H1 (cell line): ENCODE measurements around the gene STRN4. TPM values are rescaled to one million over a fixed set of nuclear protein-coding genes. Genes with fewer than 3 reads are reported as not detected.

Source experiments
- CTCF ChIA-PET: fragments of 300-600 bp; sonication (Branson Sonifier 250); formaldehyde crosslinking; loops from one replicate; lab custom pipeline; 2021; ENCODE audit not compliant: partially characterized antibody; lab: Charles Lee
- POLR2A ChIA-PET: fragments of 300-600 bp; sonication (Branson Sonifier 250); formaldehyde crosslinking; loops from one replicate; lab custom pipeline; 2021; ENCODE audit warnings: inconsistent platforms; ENCODE audit not compliant: partially characterized antibody; lab: Charles Lee
- DNase-seq, 2 experiments: peaks; one replicate each; pipeline versions ENCODE4 v3.0.0 to v3.0.0-alpha.2; 2010 to 2022; ENCODE audit warnings: low spot score in 2 of 2, low read depth in 1 of 2, mixed read lengths in 1 of 2
- FAIRE-seq: peaks from 2 replicates; lab custom pipeline; 2011; peaks lifted over from hg19 to GRCh38; lab: Jason Lieb, UNC
- H2AFZ ChIP-seq: 2 replicates; pipeline ENCODE4 v1.8.1; 2012; ENCODE audit warnings: low read length, inconsistent platforms
- H2AK5ac ChIP-seq: 2 replicates; pipeline ENCODE4 v1.6.1; 2013; ENCODE audit warnings: low read depth, low read length
- H2BK120ac ChIP-seq: replicated peaks from 2 replicates; pipeline ENCODE3; 2013; ENCODE audit warnings: low read depth, low read length, inconsistent platforms
- H2BK12ac ChIP-seq: 2 replicates; pipeline ENCODE4 v1.6.1; 2013; ENCODE audit warnings: low read depth, low read length
- H2BK15ac ChIP-seq: 2 replicates; pipeline ENCODE4 v1.6.1; 2013; ENCODE audit warnings: low read length
- H2BK20ac ChIP-seq: 2 replicates; pipeline ENCODE4 v1.6.1; 2013; ENCODE audit warnings: low read length
- H2BK5ac ChIP-seq: 2 replicates; pipeline ENCODE4 v1.6.1; 2013; ENCODE audit warnings: low read depth, low read length
- H3K14ac ChIP-seq: 2 replicates; pipeline ENCODE4 v1.6.1; 2013; ENCODE audit warnings: inconsistent platforms; ENCODE audit not compliant: insufficient read length
- H3K18ac ChIP-seq: 2 replicates; pipeline ENCODE4 v1.6.1; 2013; ENCODE audit warnings: low read length; ENCODE audit errors: extremely low read depth
- H3K23ac ChIP-seq: 2 replicates; pipeline ENCODE4 v1.6.1; 2013; ENCODE audit warnings: inconsistent platforms; ENCODE audit not compliant: insufficient read length
- H3K23me2 ChIP-seq: 2 replicates; pipeline ENCODE4 v1.6.1; 2013; ENCODE audit warnings: low read depth, low read length
- H3K27ac ChIP-seq: 2 replicates; pipeline ENCODE4 v1.6.1; 2011; ENCODE audit warnings: low read depth, low read length, inconsistent platforms
- H3K27me3 ChIP-seq, 4 experiments: replicated peaks in 1 of 4; 1 replicate in 1 of 4; 2 replicates in 3 of 4; pipeline versions ENCODE4 v1.6.1 to v1.8.1; 2011 to 2013; ENCODE audit warnings: low read length in 3 of 4, mild to moderate bottlenecking in 3 of 4, inconsistent platforms in 2 of 4, mixed read lengths in 2 of 4, moderate library complexity in 1 of 4; ENCODE audit not compliant: control insufficient read depth in 3 of 4, insufficient read depth in 3 of 4; ENCODE audit errors: extremely low read depth in 1 of 4
- H3K36me3 ChIP-seq, 4 experiments: 2 replicates each; pipeline versions ENCODE4 v1.6.1 to v1.8.1; 2011 to 2013; ENCODE audit warnings: mild to moderate bottlenecking in 4 of 4, low read length in 3 of 4, moderate library complexity in 2 of 4, control low read depth in 1 of 4, inconsistent platforms in 1 of 4; ENCODE audit not compliant: insufficient read depth in 4 of 4, control insufficient read depth in 2 of 4
- H3K4ac ChIP-seq: replicated peaks from 2 replicates; pipeline ENCODE3; 2013; ENCODE audit warnings: low read length, low read depth, mixed read lengths, inconsistent platforms; ENCODE audit not compliant: insufficient read length
- H3K4me1 ChIP-seq, 4 experiments: replicated peaks in 1 of 4; 1 replicate in 1 of 4; 2 replicates in 3 of 4; pipeline versions ENCODE4 v1.6.1 to v1.8.1; 2011 to 2013; ENCODE audit warnings: low read length in 3 of 4, inconsistent platforms in 2 of 4, mixed read lengths in 1 of 4; ENCODE audit not compliant: insufficient read depth in 4 of 4, control insufficient read depth in 3 of 4
- H3K4me2 ChIP-seq, 2 experiments: 2 replicates each; pipeline versions ENCODE4 v1.6.1 to v1.8.1; 2011 to 2013; ENCODE audit warnings: low read depth in 2 of 2, low read length in 2 of 2, control low read depth in 1 of 2, inconsistent platforms in 1 of 2, mild to moderate bottlenecking in 1 of 2; ENCODE audit not compliant: insufficient read depth in 1 of 2
- H3K4me3 ChIP-seq, 4 experiments: fragments of 200-600, 300-600 bp in 1 of 4; sonication (generic), shearing (Covaris generic), sonication (Bioruptor Twin) in 1 of 4; 2 replicates each; pipeline versions ENCODE4 v1.5.1 to v1.8.1; 2011 to 2016; ENCODE audit warnings: low read length in 4 of 4, low read depth in 3 of 4, control low read depth in 2 of 4, inconsistent platforms in 2 of 4, mild to moderate bottlenecking in 2 of 4, mixed read lengths in 1 of 4, moderate library complexity in 1 of 4; ENCODE audit not compliant: insufficient read depth in 2 of 4; ENCODE audit errors: extremely low read depth in 1 of 4
- H3K56ac ChIP-seq: replicated peaks from 2 replicates; pipeline ENCODE3; 2013; ENCODE audit warnings: low read depth, mild to moderate bottlenecking, mixed read lengths, low read length, inconsistent platforms; ENCODE audit not compliant: insufficient read length
- H3K79me1 ChIP-seq: 2 replicates; pipeline ENCODE4 v1.6.1; 2013; ENCODE audit warnings: low read depth, low read length, control low read depth
- H3K79me2 ChIP-seq, 2 experiments: 2 replicates each; pipeline versions ENCODE4 v1.6.1 to v1.8.1; 2012 to 2013; ENCODE audit warnings: low read length in 2 of 2, mild to moderate bottlenecking in 2 of 2, inconsistent platforms in 1 of 2; ENCODE audit not compliant: insufficient read depth in 2 of 2, control insufficient read depth in 1 of 2
- H3K9ac ChIP-seq, 4 experiments: replicated peaks in 1 of 4; 1 replicate in 1 of 4; 2 replicates in 3 of 4; pipeline versions ENCODE4 v1.6.1 to v1.8.1; 2011 to 2013; ENCODE audit warnings: low read depth in 3 of 4, low read length in 3 of 4, control low read depth in 2 of 4, mild to moderate bottlenecking in 2 of 4, moderate library complexity in 2 of 4, inconsistent platforms in 1 of 4; ENCODE audit errors: extremely low read depth in 1 of 4
- H3K9me3 ChIP-seq, 2 experiments: 2 replicates each; pipeline versions ENCODE4 v1.6.1 to v1.8.1; 2012 to 2013; ENCODE audit warnings: mild to moderate bottlenecking in 2 of 2, moderate library complexity in 2 of 2, control low read depth in 1 of 2, inconsistent platforms in 1 of 2, low read depth in 1 of 2, low read length in 1 of 2, mixed read lengths in 1 of 2; ENCODE audit not compliant: insufficient read depth in 2 of 2
- H4K20me1 ChIP-seq, 2 experiments: replicated peaks in 1 of 2; 2 replicates each; pipeline versions ENCODE3 to v1.8.1; 2011 to 2013; ENCODE audit warnings: inconsistent platforms in 2 of 2, low read length in 2 of 2, mild to moderate bottlenecking in 1 of 2; ENCODE audit not compliant: insufficient read depth in 2 of 2, control insufficient read depth in 1 of 2
- H4K5ac ChIP-seq: 2 replicates; pipeline ENCODE4 v1.6.1; 2013; ENCODE audit warnings: low read length, low read depth, mixed read lengths, inconsistent platforms; ENCODE audit not compliant: insufficient read length
- H4K8ac ChIP-seq: 2 replicates; pipeline ENCODE4 v1.8.0; 2013; ENCODE audit warnings: mild to moderate bottlenecking, moderate library complexity, low read length, inconsistent platforms; ENCODE audit not compliant: insufficient read depth; ENCODE audit errors: extremely low read depth
- H4K91ac ChIP-seq: replicated peaks from 2 replicates; pipeline ENCODE3; 2013; ENCODE audit warnings: low read length, mixed read lengths, inconsistent platforms; ENCODE audit not compliant: insufficient read length
- BACH1 ChIP-seq: IDR thresholded peaks from 2 replicates; pipeline ENCODE4 v1.6.1; 2012; ENCODE audit warnings: low read length, improper control_type of control experiment
- CEBPB ChIP-seq: IDR thresholded peaks from 2 replicates; pipeline ENCODE4 v1.6.1; 2012; ENCODE audit warnings: low read depth, low read length
- EP300 ChIP-seq, 2 experiments: IDR thresholded peaks; 1 replicate in 1 of 2; 2 replicates in 1 of 2; pipeline ENCODE4 v1.6.1; 2011 to 2012; ENCODE audit warnings: low read depth in 2 of 2, low read length in 2 of 2, mild to moderate bottlenecking in 2 of 2, borderline replicate concordance in 1 of 2, inconsistent platforms in 1 of 2, moderate library complexity in 1 of 2
- GABPA ChIP-seq: IDR thresholded peaks from 2 replicates; pipeline ENCODE4 v1.6.1; 2011; ENCODE audit warnings: mild to moderate bottlenecking, low read length, moderate library complexity, borderline replicate concordance; ENCODE audit not compliant: insufficient read depth
- JUN ChIP-seq: IDR thresholded peaks from 2 replicates; pipeline ENCODE4 v1.6.1; 2011; ENCODE audit warnings: low read depth, mild to moderate bottlenecking, improper control_type of control experiment, low read length
- MAFK ChIP-seq: IDR thresholded peaks from 2 replicates; pipeline ENCODE4 v1.6.1; 2012; ENCODE audit warnings: low read depth, mild to moderate bottlenecking, improper control_type of control experiment, low read length
- PHF8 ChIP-seq: fragments of 200-600 bp; sonication (generic); conservative IDR thresholded peaks from 2 replicates; pipeline ENCODE4 v1.7.1; 2012; ENCODE audit warnings: low read depth, mild to moderate bottlenecking, inconsistent platforms, low read length, moderate library complexity
- POLR2A ChIP-seq, 2 experiments: IDR thresholded peaks; 1 replicate in 1 of 2; 2 replicates in 1 of 2; pipeline ENCODE4 v1.6.1; 2011; ENCODE audit warnings: low read depth in 2 of 2, low read length in 2 of 2, mild to moderate bottlenecking in 2 of 2; ENCODE audit errors: control extremely low read depth in 1 of 2
- POU5F1 ChIP-seq: IDR thresholded peaks from 2 replicates; pipeline ENCODE4 v1.6.1; 2011; ENCODE audit warnings: low read depth, mild to moderate bottlenecking, low read length, moderate library complexity
- RAD21 ChIP-seq, 2 experiments: IDR thresholded peaks in 1 of 2; conservative IDR thresholded peaks in 1 of 2; 2 replicates each; pipeline ENCODE4 v1.6.1; 2011; ENCODE audit warnings: low read depth in 2 of 2, low read length in 2 of 2, improper control_type of control experiment in 1 of 2, inconsistent platforms in 1 of 2, mild to moderate bottlenecking in 1 of 2, moderate library complexity in 1 of 2
- SIRT6 ChIP-seq: IDR thresholded peaks from one replicate; pipeline ENCODE4 v1.7.1; 2012; ENCODE audit warnings: low read length, inconsistent platforms
- TCF12 ChIP-seq: IDR thresholded peaks from 2 replicates; pipeline ENCODE4 v1.6.1; 2011; ENCODE audit warnings: low read depth, mild to moderate bottlenecking, low read length
- TEAD4 ChIP-seq: IDR thresholded peaks from 2 replicates; pipeline ENCODE4 v1.6.1; 2012; ENCODE audit warnings: low read depth, low read length, inconsistent platforms, mixed read lengths
- WGBS, 2 experiments: shearing (Covaris generic) in 1 of 2; methylation state at CpG; one replicate each; pipeline versions ENCODE4 v1.1.6 to v1.1.7; 2013 to 2015; ENCODE audit warnings: low lambda C conversion rate in 2 of 2, mixed read lengths in 2 of 2, inconsistent platforms in 1 of 2, low coverage in 1 of 2, missing lambda C conversion rate in 1 of 2; ENCODE audit not compliant: insufficient replicate concordance in 2 of 2, insufficient coverage in 1 of 2, insufficient read length in 1 of 2; ENCODE audit errors: extremely low coverage in 1 of 2, missing lambda C conversion rate in 1 of 2; 5-methylcytosine and 5-hydroxymethylcytosine counted together
- polyA plus RNA-seq, 7 experiments: library from polyadenylated mRNA; depleted of rRNA in 3 of 7; stranded (reverse) in 5 of 7; unstranded in 2 of 7; fragments of >200 nt in 5 of 7; fragments of 200-250 nt in 2 of 7; gene quantifications; 1 replicate in 5 of 7; 2 replicates in 1 of 7; 4 replicates in 1 of 7; pipeline versions ENCODE4 v1.2.1 to v1.2.3, GENCODE V29; 2011 to 2013; ENCODE audit warnings: missing spikeins in 2 of 7, mixed read lengths in 2 of 7
- total RNA-seq: library from RNA; stranded (reverse); fragmentation: NEBNext Ultra II Directional; extraction: Animal tissue kit (Norgen Biotek cat#: 25700); gene quantifications from 2 replicates; pipeline ENCODE4 v1.2.1, GENCODE V29; 2021
- TF ChIP-seq, protein P1 (sequence below): IDR thresholded peaks from 2 replicates; pipeline ENCODE4 v1.6.1; 2012; ENCODE audit warnings: inconsistent platforms

The STRN4 gene
- total and polyA plus RNA-seq, 2 of the 8 experiments (the other 6 are each of a cell fraction or from before 2014, with no cell fraction given) = 120 to 187 TPM

DNA sequence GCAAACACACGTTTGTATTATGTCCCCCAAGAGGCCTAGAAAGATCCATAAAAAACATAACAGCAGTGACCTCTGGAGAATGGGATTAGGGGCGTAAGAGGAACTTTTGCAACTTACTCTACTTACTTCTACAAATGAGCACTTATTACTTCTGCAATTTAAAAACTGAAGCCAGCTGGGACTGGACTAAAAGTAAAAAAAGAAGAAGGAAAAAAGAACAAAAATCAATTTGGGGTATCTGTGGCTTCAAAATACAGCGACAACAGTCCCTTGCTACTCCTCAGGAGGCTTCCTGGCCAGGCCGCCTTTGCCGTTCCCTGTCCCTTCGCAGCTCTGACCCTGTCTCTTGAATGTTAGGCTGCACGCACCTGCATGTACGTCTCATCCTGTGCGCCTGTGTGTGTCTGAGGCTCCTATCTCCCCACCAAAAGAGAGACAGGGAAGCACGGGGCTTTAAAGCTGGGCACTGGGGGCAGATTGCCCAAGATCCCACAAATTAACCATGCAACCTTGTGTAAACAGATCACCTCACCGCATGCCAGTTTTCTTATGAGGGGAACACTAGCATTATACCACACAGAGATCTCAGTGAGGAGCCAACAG is 12.5 kb downstream of the STRN4 start:
- FAIRE-seq (no peak), DNase-seq (no peak)
- Histone ChIP-seq H3K23ac (no peak overlapping the region), H3K9me3 (no peaks in the 10 kb centered on the region), H4K20me1 (peaks cover 30 to 48% of the 10 kb centered on the region in 2 experiments), H4K5ac (no peak overlapping the region), H4K8ac (no peak overlapping the region), H2AFZ (no peak overlapping the region), H2BK5ac (no peak overlapping the region), H3K23me2 (no peaks in the 10 kb centered on the region), H2BK20ac (no peak overlapping the region), H3K27ac (no peak overlapping the region), H2AK5ac (no peak overlapping the region), H3K14ac (no peak overlapping the region), H2BK120ac (no peak overlapping the region), H3K36me3 (peaks cover 30 to 66% (median 49%) of the 10 kb centered on the region in 4 experiments), H3K9ac (no peak overlapping the region), H2BK15ac (no peak overlapping the region), H4K91ac (no peak overlapping the region), H3K56ac (no peak overlapping the region), H3K4ac (no peak overlapping the region), H3K27me3 (no peaks in the 10 kb centered on the region), H3K79me2 (peaks cover 0 to 44% of the 10 kb centered on the region in 2 experiments; a peak in 2 of 4 replicates), H3K79me1 (peaks cover 7% of the 10 kb centered on the region), H3K18ac (no peak overlapping the region), H3K4me1 (no peaks in the 10 kb centered on the region), H3K4me3 (no peak overlapping the region), H2BK12ac (no peak overlapping the region), H3K4me2 (no peak overlapping the region)
- CTCF ChIA-PET = interaction anchor here (1.3 to 15.8 kb wide), 3 partner anchors 15 to 29 kb away, joined by 5 to 188 read pairs (median 6); no protein-coding TSS in a partner anchor
- 90% methylated on average over 11 of the region's 11 CpGs; no CpG with 5 or more reads in 1 of the 2 experiments for WGBS, 2 experiments
- POLR2A ChIA-PET = interaction anchor here (1.1 to 1.3 kb wide), 2 partner anchors 14 to 53 kb away, joined by 3 to 4 read pairs; no protein-coding TSS in a partner anchor
- TF ChIP-seq SIRT6 = no peak
- no peak for TF ChIP-seq POU5F1
- no peak for TF ChIP-seq BACH1
- TF ChIP-seq JUN = no peak
- no peak for TF ChIP-seq GABPA
- no peak for TF ChIP-seq TEAD4
- TF ChIP-seq PHF8 = no peak
- no peak for TF ChIP-seq RAD21 (IDR thresholded peaks at IDR 0.05 in 1 of 2, conservative IDR thresholded peaks at IDR 0.05 in 1 of 2; ENCODE audit: low read depth in 2 of 2, low read length in 2 of 2)
- TF ChIP-seq, protein P1, sequence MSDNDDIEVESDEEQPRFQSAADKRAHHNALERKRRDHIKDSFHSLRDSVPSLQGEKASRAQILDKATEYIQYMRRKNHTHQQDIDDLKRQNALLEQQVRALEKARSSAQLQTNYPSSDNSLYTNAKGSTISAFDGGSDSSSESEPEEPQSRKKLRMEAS = no peak
- no peak for TF ChIP-seq POLR2A (IDR thresholded peaks at IDR 0.05; ENCODE audit: control extremely low read depth in 1 of 2, low read depth in 2 of 2, low read length in 2 of 2)
- TF ChIP-seq MAFK = no peak
- TF ChIP-seq EP300 (IDR thresholded peaks at IDR 0.05; ENCODE audit: borderline replicate concordance in 1 of 2, low read depth in 2 of 2, low read length in 2 of 2) = no peak
- TF ChIP-seq TCF12 = no peak
- no peak for TF ChIP-seq CEBPB
